GM12872 (cell line): ENCODE results near the gene DOCK3.

Experiments used
- TF ChIP-seq, protein P1 (sequence below): IDR thresholded peaks from 3 replicates; pipeline ENCODE4 v1.5.1; 2011; ENCODE audit warnings: low read depth, mild to moderate bottlenecking, low read length, moderate library complexity; ENCODE audit not compliant: insufficient read depth

DOCK3 gene

DNA sequence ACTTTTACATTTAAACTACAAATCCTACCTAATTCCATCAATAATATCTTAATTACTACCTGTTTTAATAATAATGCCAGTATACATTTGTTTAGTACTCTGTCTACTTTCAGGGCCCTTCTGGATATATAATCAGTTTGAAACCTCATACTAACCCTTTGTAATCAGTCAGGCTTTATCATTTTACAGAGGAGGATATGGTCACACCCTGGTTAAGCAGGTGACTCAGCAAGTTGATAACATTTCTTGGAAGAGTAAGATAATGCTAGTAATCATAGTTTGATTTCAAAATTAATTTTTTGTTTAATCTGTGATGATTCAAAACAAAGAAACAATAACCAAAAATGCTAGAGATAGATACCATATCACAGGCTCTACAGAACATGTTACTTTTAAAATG is 502.2 kb downstream of the DOCK3 start:
- TF ChIP-seq, protein P1, sequence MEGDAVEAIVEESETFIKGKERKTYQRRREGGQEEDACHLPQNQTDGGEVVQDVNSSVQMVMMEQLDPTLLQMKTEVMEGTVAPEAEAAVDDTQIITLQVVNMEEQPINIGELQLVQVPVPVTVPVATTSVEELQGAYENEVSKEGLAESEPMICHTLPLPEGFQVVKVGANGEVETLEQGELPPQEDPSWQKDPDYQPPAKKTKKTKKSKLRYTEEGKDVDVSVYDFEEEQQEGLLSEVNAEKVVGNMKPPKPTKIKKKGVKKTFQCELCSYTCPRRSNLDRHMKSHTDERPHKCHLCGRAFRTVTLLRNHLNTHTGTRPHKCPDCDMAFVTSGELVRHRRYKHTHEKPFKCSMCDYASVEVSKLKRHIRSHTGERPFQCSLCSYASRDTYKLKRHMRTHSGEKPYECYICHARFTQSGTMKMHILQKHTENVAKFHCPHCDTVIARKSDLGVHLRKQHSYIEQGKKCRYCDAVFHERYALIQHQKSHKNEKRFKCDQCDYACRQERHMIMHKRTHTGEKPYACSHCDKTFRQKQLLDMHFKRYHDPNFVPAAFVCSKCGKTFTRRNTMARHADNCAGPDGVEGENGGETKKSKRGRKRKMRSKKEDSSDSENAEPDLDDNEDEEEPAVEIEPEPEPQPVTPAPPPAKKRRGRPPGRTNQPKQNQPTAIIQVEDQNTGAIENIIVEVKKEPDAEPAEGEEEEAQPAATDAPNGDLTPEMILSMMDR: no peak

DNA sequence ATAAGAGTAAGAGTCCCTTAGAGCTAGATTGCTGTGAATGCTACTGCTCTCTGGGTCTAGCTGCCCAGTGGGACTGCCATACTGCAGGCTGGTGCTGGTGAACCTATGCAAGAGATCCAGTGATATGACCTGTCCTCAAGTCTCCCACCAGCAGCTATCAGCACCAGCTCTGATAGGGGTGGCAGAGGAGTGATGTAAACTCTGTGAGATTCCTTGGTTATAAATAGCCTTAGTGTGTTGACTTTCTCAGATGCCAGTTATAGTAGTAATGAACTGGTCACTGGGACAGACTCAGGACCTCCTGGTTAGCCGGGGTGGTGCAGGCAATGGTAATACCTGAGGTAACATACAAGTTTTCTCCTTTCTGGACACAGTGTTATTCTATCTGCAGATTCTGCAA is 515.5 kb downstream of the DOCK3 start:
- TF ChIP-seq, protein P1: no peak

DNA sequence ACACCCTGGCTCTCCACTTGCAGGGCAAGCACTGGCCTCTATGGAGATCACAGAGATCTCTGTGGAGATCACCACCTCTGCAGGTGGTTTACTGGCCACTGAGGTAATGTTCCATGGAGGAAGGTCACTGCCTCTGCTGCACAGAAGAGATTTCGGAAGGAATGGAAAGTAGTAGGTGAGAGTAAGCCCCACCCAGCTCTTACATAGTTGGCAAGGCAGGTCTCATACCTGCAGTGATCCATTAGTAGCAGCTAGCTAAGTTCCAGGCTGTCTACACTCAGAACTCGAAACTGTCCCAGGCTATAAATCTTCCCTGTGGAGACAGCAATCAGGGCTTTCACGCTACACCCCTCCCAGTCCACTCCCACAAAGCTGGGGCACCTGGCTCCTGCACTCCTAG is 516.1 kb downstream of the DOCK3 start:
- TF ChIP-seq, protein P1: no peak

DNA sequence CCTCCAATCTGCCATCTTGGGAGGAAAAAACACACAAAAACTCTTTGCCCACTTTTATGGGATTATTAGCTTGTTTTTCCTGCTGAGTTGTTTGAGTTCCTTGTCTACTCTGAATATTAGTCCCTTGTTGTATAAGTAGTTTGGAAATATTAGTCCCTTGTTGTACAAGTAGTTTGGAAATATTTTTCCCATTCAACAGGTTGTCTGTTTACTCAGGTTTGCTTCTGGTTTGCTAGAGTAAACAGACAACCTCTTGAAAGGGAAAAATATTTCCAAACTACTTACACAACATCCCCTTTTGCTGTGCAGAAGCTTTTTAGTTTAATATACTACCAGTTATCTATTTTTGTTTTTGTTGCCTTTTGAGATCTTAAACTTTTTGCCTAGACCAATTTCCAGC is 517.0 kb downstream of the DOCK3 start:
- TF ChIP-seq, protein P1: no peak

DNA sequence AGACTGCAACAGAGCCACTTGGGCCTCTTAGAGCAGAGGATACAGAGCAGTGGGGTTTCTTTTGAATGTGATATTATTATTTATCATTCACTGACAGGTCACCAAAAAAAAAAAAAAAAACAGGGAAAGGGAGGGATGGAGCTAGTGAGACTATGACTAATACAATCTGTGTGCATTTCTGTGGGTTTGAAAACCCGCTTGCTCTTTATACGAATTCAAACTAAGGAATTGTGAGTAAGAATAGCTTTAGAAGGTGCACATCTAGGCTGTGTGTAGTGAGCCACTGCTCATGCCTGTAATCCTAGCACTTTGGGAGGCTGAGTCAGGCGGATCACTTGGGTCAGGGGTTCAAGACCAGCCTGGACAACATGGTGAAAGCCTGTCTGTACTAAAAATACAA is 523.8 kb downstream of the DOCK3 start:
- TF ChIP-seq, protein P1: no peak

DNA sequence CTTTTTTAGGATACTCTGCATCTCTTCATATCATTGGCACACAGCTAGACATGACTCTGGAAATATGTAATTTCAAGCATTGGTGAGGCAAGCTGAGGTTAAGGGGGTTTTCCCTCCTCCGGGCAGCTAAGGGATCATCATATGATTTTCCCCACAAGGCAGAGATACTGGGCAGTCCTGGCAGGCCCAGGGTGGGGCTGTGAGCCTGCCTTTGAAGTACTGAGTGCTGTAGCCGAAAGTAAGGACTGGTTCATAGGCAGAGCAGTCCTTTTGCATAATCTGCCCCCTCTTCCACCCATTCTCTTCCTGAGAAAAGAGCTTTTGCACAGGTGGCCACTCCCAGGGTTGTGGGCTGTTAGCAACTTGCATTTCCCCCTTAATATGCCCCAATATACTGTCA is 541.6 kb downstream of the DOCK3 start:
- TF ChIP-seq, protein P1: no peak

DNA sequence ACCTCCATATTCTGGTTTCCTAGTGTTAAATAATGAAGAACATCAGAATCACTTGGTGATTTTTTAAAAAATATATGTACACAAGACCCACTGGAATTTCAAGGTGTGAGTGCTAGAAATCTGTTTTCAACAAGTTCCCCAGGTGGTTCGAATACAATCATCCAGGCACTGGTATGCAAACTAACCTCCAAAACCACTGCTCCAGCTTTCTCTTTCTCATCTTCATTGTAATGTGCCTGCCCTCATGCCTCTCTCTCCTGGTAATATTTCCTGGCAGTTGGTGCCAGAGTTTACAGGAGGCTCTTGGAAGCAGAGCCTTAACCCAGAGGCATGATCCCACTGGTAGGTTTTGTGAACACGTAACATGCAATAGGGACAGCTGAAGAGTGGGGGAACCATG is 547.2 kb downstream of the DOCK3 start:
- TF ChIP-seq, protein P1: no peak

DNA sequence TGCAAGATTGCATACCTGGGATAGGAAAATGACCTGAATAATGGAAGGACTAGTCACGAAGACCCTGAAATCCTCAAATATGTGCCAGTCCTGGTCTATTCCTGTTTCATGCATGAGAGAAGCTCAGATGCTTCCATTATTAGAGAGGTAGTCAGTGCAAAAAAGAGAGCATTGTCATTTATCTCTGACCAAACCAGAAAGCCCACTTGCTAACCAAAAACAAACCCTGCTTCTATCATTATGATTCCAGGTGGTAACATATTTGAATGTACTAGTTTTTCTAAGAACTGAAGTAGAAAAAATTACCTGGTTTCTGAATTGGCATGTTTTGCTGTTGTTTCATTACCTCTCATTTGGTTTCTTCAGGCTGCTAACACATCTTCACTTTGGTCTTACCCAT is 549.6 kb downstream of the DOCK3 start:
- TF ChIP-seq, protein P1: no peak
